NOMO-1 (cell line): ENCODE results near the gene COL20A1.

ENCODE experiments used
- DNase-seq, 2 experiments: peaks; one replicate each; lab custom pipeline; 2025; ENCODE audit not compliant: unreplicated experiment in 2 of 2; lab: John Stamatoyannopoulos, UW

COL20A1 gene

GRCh38 chr20:63317061-63317460 lies 24.1 kb downstream of the COL20A1 start:
- DNase-seq, result no peak

GRCh38 chr20:63317601-63318291 lies 24.8 kb downstream of the COL20A1 start:
- DNase-seq, result no peak

DNA sequence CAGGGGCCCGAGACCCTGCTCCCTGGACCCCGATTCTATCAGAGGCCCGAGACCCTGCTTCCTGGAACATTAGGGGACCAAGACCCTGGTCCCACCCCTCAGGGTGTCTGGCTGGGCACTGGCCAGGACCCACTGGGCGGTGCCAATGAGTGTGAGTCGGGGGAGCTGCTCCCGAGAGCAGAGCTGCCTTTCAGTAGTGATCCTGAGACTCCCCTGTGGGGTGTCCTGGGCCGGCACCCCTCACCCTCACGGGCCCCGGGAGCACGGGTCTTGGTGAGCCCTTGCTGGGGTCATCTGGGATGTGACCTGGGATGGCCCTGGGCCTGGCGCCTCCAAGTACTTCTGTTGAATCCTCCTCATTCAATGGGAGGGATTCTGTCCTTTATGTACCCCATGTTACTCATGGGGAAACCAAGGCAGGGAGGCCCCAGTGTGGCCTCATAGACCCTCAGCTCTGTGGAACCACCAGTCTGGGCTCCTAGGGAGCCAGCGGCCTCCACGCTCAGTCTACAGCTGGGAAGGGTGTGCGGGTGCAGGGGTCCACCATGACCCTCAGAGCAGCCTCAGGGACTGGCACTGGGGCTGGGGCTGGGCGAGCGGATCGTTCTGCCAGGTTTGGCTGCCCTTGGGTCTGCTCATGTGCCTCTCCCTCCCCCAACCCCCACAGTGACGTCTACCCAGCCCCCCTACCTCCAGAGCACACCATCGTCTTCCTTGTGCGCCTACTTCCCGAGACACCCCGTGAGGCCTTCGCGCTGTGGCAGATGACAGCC lies 25.6 kb downstream of the COL20A1 start:
- no peak for DNase-seq

- DNase-seq, result no peak
Measured at GRCh38 chr20:63319164-63320040, 26.4 kb downstream of the COL20A1 start.

DNA sequence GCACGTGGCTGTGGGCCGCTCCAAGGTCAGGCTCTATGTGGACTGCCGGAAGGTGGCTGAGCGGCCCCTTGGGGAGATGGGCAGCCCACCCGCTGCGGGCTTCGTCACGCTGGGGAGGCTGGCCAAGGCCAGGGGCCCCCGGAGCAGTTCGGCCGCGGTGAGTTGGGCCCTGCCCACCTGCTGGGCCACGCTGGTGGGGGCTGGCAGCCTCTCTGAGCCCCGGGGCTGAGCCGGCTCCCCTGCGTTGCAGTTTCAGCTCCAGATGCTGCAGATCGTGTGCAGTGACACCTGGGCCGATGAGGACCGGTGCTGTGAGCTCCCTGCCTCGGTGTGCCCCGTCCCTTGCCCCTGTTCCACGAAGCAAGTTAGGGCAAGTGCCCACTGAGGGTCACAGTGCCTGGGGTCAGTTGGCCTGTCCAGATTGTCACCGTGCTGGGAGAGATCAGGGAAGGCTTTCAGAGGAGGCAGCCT lies 27.1 kb downstream of the COL20A1 start:
- DNase-seq, result no peak

DNA sequence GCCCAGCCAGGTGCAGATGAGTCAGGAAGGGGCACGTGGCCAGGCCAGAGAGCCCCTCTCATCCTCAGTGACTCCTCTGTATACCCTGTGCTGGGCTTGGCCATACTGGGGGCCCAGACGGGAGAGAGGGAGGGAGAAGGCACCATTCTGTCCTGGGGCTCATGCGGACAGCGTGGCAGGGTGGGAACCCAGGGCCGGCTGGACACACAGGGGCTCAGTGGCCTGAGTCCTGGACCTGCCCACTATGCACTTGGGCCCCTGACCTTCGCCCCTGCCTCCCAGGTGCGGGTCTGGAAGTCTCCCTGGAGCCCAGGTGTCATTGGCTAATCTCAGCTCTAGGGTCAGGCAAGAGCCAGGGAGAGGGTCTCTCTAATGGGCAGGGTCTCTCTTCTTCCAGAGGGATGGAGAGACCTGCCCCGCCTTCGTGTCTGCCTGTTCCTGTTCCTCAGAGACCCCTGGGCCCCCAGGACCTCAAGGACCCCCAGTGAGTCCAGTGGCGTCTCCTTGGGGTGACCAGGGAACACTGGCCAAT lies 27.7 kb downstream of the COL20A1 start:
- DNase-seq, result no peak

- no peak for DNase-seq
Measured at GRCh38 chr20:63321148-63321831, 28.3 kb downstream of the COL20A1 start.

- DNase-seq, result no peak
Measured at GRCh38 chr20:63322146-63322932, 29.4 kb downstream of the COL20A1 start.

DNA sequence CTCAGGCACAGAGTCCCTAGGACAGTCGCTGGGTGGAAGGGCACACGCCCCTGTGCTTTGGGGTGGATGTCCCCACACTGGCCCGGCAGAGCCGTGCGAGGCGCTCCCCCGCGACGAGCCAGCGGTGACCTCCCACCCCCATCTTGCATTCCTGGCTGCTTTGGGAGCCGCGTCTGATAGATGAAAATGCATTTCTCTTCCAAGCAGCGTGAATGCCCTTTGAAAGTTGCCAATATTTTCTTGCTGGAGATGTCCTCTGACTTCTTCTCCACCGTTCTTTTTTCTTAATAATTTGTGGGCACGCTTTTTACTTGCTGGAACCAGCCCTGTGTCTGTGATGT lies 29.9 kb downstream of the COL20A1 start:
- no peak for DNase-seq

- DNase-seq, result no peak
Measured at GRCh38 chr20:63323357-63323981, 30.5 kb downstream of the COL20A1 start.

GRCh38 chr20:63325021-63325471 lies 32.1 kb downstream of the COL20A1 start:
- DNase-seq, result no peak

GRCh38 chr20:63325554-63326313 lies 32.7 kb downstream of the COL20A1 start:
- DNase-seq, result no peak

DNA sequence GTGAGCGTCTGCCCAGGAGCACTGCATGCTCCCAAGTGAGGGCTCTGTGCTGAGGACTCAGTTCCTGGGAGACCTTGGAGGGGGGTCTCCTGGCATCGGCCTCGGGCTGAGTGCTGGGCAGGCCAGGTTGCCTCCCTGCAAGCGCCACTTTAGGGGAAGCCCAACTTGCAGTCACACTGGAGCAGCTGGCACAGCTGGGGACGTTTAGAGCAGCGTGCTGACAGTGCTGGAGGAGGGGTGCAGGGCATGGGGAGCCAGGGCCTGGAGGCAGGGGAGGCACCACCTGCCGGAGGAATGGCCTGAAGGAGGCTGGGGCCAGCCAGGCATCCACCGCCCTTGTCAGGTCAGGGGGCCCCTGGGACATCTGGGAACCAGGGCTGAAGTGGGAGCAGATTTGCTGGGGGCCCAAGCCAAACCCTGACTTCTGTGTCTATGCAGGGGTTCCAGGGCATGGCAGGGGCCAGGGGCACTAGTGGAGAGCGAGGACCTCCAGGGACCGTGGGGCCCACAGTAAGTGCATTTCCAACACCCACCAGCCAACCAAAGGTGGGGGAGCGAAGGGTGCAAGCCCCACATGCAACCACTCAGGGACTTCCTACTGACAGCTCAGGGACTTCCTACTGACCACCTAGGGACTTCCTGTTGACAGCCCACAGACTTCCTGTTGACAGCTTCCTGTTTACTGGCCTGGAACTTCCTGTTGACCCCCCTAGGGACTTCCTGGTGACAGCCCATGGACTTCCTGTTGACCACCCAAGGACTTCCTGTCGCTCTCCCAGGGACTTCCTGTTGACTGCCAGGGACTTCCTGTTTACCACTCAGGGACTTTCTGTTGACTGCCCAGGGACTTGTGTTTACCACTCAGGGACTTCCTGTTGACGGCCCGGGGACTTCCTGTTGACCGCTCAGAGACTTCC lies 33.6 kb downstream of the COL20A1 start:
- no peak for DNase-seq

DNA sequence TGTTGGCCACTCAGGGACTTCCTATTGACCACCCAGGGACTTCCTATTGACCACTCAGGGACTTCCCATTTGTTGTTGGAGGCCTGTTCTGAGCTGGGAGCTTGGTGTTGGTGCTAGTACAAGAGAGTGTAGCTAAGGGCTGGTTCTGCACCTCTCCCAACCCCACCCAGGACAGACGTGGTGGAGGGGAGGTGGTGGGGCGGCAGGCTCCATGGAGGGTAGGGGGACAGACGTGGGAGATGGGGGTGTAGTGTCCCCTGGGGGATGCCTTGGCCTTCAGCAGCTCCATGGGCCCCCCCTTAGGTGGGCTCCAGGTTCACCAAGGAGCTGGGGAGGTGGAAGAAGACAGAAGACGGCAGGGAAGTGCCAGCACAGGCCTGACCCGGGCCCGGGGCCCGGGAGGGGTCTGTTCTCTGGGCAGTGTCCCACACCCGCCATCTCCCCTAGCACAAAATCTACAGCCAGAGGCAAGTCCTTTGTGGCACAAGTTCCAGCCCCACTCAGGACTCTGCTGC lies 34.3 kb downstream of the COL20A1 start:
- DNase-seq, result no peak

- no peak for DNase-seq
Measured at GRCh38 chr20:63328026-63328700, 35.2 kb downstream of the COL20A1 start.

DNA sequence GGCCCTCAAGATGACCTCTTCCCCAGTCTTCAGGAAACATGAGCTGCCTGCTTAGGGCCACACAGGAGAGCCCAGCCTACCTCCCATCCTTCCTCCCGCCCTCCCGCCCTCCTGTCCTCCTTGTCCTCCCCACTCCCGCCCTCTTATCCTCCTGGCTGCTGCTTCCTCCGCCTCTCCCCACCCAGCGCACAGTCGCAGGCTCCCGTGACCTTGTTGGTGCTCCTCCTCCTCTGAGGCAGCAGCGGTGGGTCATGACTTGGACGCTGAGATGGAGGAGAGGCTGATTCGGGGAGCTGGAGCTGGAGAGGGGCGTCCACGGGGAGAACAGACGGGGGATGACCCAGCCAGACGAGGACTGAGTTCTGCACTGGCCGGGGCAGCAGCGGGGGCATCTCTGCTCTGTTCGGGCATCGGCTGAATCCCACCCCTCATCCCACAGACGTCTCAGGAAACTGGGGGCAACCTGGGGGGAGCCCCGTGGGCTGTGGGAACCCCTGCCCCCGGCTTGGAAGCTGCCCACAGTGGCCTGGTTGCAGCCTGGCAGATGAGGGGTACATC lies 35.8 kb downstream of the COL20A1 start:
- DNase-seq, result no peak
